Gastrocnemius medialis (tissue), 4 donors: Measurements from ENCODE around the gene DGKG. TPM values are rescaled to one million over a fixed set of nuclear protein-coding genes. Genes with fewer than 3 reads are reported as not detected.
A peak's percentile ranks its signal among the peaks of the same experiment; 100 is the strongest.

Experiments used
- ATAC-seq, 2 donors: fragments of 150-250 bp; one replicate each; pipeline ENCODE4 v1.9.1; 2016
- DNase-seq, 2 donors: peaks; one replicate each; pipeline ENCODE4 v3.0.0-alpha.2; 2019
- H3K27ac ChIP-seq, 4 donors: fragments of 200-600 bp; sonication (generic); 1 replicate in 1 of 4; 2 replicates in 3 of 4; pipeline ENCODE4 v1.5.1; 2016 to 2018; ENCODE audit warnings: mild to moderate bottlenecking in 2 of 4, moderate library complexity in 1 of 4
- H3K27me3 ChIP-seq, 3 donors: fragments of 200-600 bp; sonication (generic) in 2 of 3; 1 replicate in 1 of 3; 2 replicates in 2 of 3; pipeline versions ENCODE4 v1.5.1 to v1.6.0; 2016 to 2019; ENCODE audit warnings: mild to moderate bottlenecking in 1 of 3, moderate library complexity in 1 of 3
- H3K36me3 ChIP-seq, 2 donors: fragments of 200-600 bp; sonication (generic) in 1 of 2; one replicate each; pipeline ENCODE4 v1.5.1; 2017 to 2018
- H3K4me1 ChIP-seq, 2 donors: fragments of 200-600 bp; sonication (generic) in 1 of 2; one replicate each; pipeline ENCODE4 v1.5.1; 2016 to 2017; ENCODE audit warnings: mild to moderate bottlenecking in 2 of 2
- H3K4me3 ChIP-seq, 4 donors: fragments of 200-600 bp; sonication (generic) in 3 of 4; 1 replicate in 1 of 4; 2 replicates in 3 of 4; pipeline ENCODE4 v1.5.1; 2016 to 2019; ENCODE audit warnings: mild to moderate bottlenecking in 2 of 4
- H3K9me3 ChIP-seq, 3 donors: fragments of 200-600 bp; sonication (generic) in 2 of 3; 1 replicate in 1 of 3; 2 replicates in 2 of 3; pipeline ENCODE4 v1.5.1; 2016 to 2019
- CTCF ChIP-seq, 5 experiments: fragments of 450-650 bp in 3 of 5; fragments of 200-600 bp in 2 of 5; sonication (generic) in 2 of 5; IDR thresholded peaks in 4 of 5; conservative IDR thresholded peaks in 1 of 5; 1 replicate in 4 of 5; 2 replicates in 1 of 5; pipeline ENCODE4 v1.5.1; 2016 to 2019; ENCODE audit warnings: antibody characterized with exemption in 5 of 5, mild to moderate bottlenecking in 3 of 5, moderate library complexity in 3 of 5
- POLR2A ChIP-seq, 2 donors: fragments of 450-650 bp; IDR thresholded peaks; one replicate each; pipeline ENCODE4 v1.6.1; 2017; ENCODE audit warnings: antibody characterized with exemption in 2 of 2, mild to moderate bottlenecking in 2 of 2, moderate library complexity in 2 of 2
- in situ Hi-C, 4 donors: fragments of 200-750 bp; cut with MboI; loops; one replicate each; pipeline versions ENCODE4 v1.15.0 to v1.8.0; 2017; ENCODE audit warnings: low sequenced_read_pairs in 4 of 4
- intact Hi-C: fragments of 100-400 bp; cut with DNase I; formaldehyde crosslinking; loops from one replicate; pipeline ENCODE4 v1.15.1; 2023; ENCODE audit warnings: low total_unique reads
- total RNA-seq, 4 donors: library from RNA; depleted of rRNA; stranded (reverse); fragments of >200 nt; gene quantifications; one replicate each; pipeline versions ENCODE4 v1.1.0 to v1.2.3, GENCODE V29; 2016

The DGKG gene
- total RNA-seq, 4 donors from 2014 or later: 5.0 to 11.2 (median 7.7) TPM

GRCh38 chr3:186400662-186401061, 38.6 kb upstream of the DGKG start:
- intact Hi-C loops: no loop called here
- Histone ChIP-seq H3K27ac (no peak overlapping the region), H3K27me3 (no peaks in the 10 kb centered on the region), H3K4me3 (no peak overlapping the region), H3K9me3 (no peaks in the 10 kb centered on the region), H3K36me3 (no peaks in the 10 kb centered on the region), H3K4me1 (no peaks in the 10 kb centered on the region)
- DNase-seq (no peak), ATAC-seq (no peak)
- no peak for TF ChIP-seq POLR2A (IDR thresholded peaks at IDR 0.05)
- no peak for TF ChIP-seq CTCF (IDR thresholded peaks at IDR 0.05 in 4 of 5, conservative IDR thresholded peaks at IDR 0.05 in 1 of 5)
- in situ Hi-C loops: no loop called here

GRCh38 chr3:186400026-186400425, 38.0 kb upstream of the DGKG start:
- TF ChIP-seq CTCF (IDR thresholded peaks at IDR 0.05 in 4 of 5, conservative IDR thresholded peaks at IDR 0.05 in 1 of 5): no peak
- no peak for TF ChIP-seq POLR2A (IDR thresholded peaks at IDR 0.05)
- no peak overlapping the region for H3K27ac ChIP-seq
- intact Hi-C loops: no loop called here
- no peak for ATAC-seq
- DNase-seq: no peak
- H3K27me3 ChIP-seq: no peaks in the 10 kb centered on the region
- no peaks in the 10 kb centered on the region for H3K36me3 ChIP-seq
- no peaks in the 10 kb centered on the region for H3K9me3 ChIP-seq
- H3K4me3 ChIP-seq: no peak overlapping the region
- H3K4me1 ChIP-seq: no peaks in the 10 kb centered on the region
- in situ Hi-C loops: no loop called here

GRCh38 chr3:186394566-186395217, 32.7 kb upstream of the DGKG start:
- no peak overlapping the region for H3K4me3 ChIP-seq
- no peak for TF ChIP-seq POLR2A (IDR thresholded peaks at IDR 0.05)
- no peak for TF ChIP-seq CTCF (IDR thresholded peaks at IDR 0.05 in 4 of 5, conservative IDR thresholded peaks at IDR 0.05 in 1 of 5)
- H3K4me1 ChIP-seq: no peaks in the 10 kb centered on the region
- DNase-seq: no peak
- H3K27me3 ChIP-seq: no peaks in the 10 kb centered on the region
- in situ Hi-C loops (no loop called here), intact Hi-C loops (no loop called here)
- H3K27ac ChIP-seq: no peak overlapping the region
- H3K36me3 ChIP-seq: no peaks in the 10 kb centered on the region
- no peaks in the 10 kb centered on the region for H3K9me3 ChIP-seq
- ATAC-seq: no peak

- in situ Hi-C loops: no loop called here
- TF ChIP-seq POLR2A (IDR thresholded peaks at IDR 0.05): no peak
- no peaks in the 10 kb centered on the region for H3K27me3 ChIP-seq
- no peaks in the 10 kb centered on the region for H3K36me3 ChIP-seq
- no peaks in the 10 kb centered on the region for H3K9me3 ChIP-seq
- H3K4me1 ChIP-seq: peaks cover 8 to 9% of the 10 kb centered on the region in 2 donors
- intact Hi-C loops: no loop called here
- no peak overlapping the region for H3K4me3 ChIP-seq
- ATAC-seq: peak; percentile 43
- no peak overlapping the region for H3K27ac ChIP-seq
- DNase-seq: no peak
These were observed 25.0 kb upstream of the DGKG start for GRCh38 chr3:186386883-186387560.

GRCh38 chr3:186385856-186386602, 24.0 kb upstream of the DGKG start:
- DNase-seq (no peak), ATAC-seq (no peak)
- in situ Hi-C loops: no loop called here
- intact Hi-C loops: no loop called here
- Histone ChIP-seq H3K27ac (no peak overlapping the region), H3K4me1 (peaks cover 8 to 9% of the 10 kb centered on the region in 2 donors), H3K4me3 (no peak overlapping the region), H3K27me3 (no peaks in the 10 kb centered on the region), H3K9me3 (no peaks in the 10 kb centered on the region), H3K36me3 (no peaks in the 10 kb centered on the region)
- TF ChIP-seq POLR2A (IDR thresholded peaks at IDR 0.05) (no peak), CTCF (IDR thresholded peaks at IDR 0.05 in 4 of 5, conservative IDR thresholded peaks at IDR 0.05 in 1 of 5) (no peak)
